K562 (cell line): ENCODE data around the gene SIT1. TPM values are rescaled to one million over a fixed set of nuclear protein-coding genes. Genes with fewer than 3 reads are reported as not detected.

ENCODE experiments used
- ATF7 ChIP-seq: fragments of 450-650 bp; IDR thresholded peaks from 2 replicates; pipeline ENCODE4 v1.7.1; 2014; ENCODE audit warnings: mild to moderate bottlenecking, moderate library complexity
- CTBP1 ChIP-seq: fragments of 450-650 bp; IDR thresholded peaks from 2 replicates; pipeline ENCODE4 v1.6.1; 2016; ENCODE audit warnings: borderline replicate concordance
- CXXC5 ChIP-seq: fragments of 250-450 bp; sonication (Bioruptor Pico); IDR thresholded peaks from 2 replicates; pipeline ENCODE4 v1.8.0; 2022; ENCODE audit warnings: inconsistent platforms, mild to moderate bottlenecking, moderate library complexity
- E2F3 ChIP-seq: fragments of 250-450 bp; sonication (Bioruptor Pico); IDR thresholded peaks from 2 replicates; pipeline ENCODE4 v1.4.0; 2020; ENCODE audit warnings: mild to moderate bottlenecking
- FOXM1 ChIP-seq, 2 experiments: fragments of 450-650 bp in 1 of 2; sonication (generic) in 1 of 2; formaldehyde crosslinking in 1 of 2; IDR thresholded peaks; 2 replicates each; pipeline versions ENCODE4 v1.6.1 to v1.9.0; 2017 to 2022; ENCODE audit warnings: low read depth in 2 of 2, mild to moderate bottlenecking in 2 of 2, missing genetic modification reagents in 1 of 2, moderate library complexity in 1 of 2
- HDAC1 ChIP-seq, 2 experiments: fragments of 450-650 bp; IDR thresholded peaks; 2 replicates each; pipeline ENCODE4 v1.6.1; 2016 to 2017; ENCODE audit warnings: inconsistent platforms in 1 of 2, mild to moderate bottlenecking in 1 of 2, moderate library complexity in 1 of 2
- HMG20A ChIP-seq: fragments of 450-650 bp; formaldehyde crosslinking; conservative IDR thresholded peaks from 2 replicates; pipeline ENCODE4 v1.4.0; 2020; ENCODE audit warnings: mild to moderate bottlenecking, mixed read lengths
- HNRNPL ChIP-seq: fragments of 200-400 bp; formaldehyde crosslinking; IDR thresholded peaks from 2 replicates; pipeline ENCODE4 v1.6.1; 2017; ENCODE audit warnings: low read depth, mild to moderate bottlenecking, low read length
- KHSRP ChIP-seq: fragments of 450-650 bp; IDR thresholded peaks from 2 replicates; pipeline ENCODE4 v1.6.1; 2017
- KLF13 ChIP-seq: fragments of 450-650 bp; IDR thresholded peaks from 2 replicates; pipeline ENCODE4 v1.6.1; 2016; ENCODE audit warnings: missing genetic modification characterization, low read depth, mild to moderate bottlenecking, missing compliant biosample characterization, moderate library complexity, borderline replicate concordance
- MTA2 ChIP-seq: fragments of 450-650 bp; IDR thresholded peaks from 2 replicates; pipeline ENCODE4 v1.6.1; 2016; ENCODE audit warnings: low read depth
- MYNN ChIP-seq, 2 experiments: sonication (generic); formaldehyde crosslinking in 1 of 2; IDR thresholded peaks; 2 replicates each; pipeline versions ENCODE4 v1.5.0 to v1.6.1; 2016 to 2020; ENCODE audit warnings: antibody characterized with exemption in 1 of 2, missing genetic modification reagents in 1 of 2
- PHF8 ChIP-seq: fragments of 200-600 bp; sonication (generic); IDR thresholded peaks from 2 replicates; pipeline ENCODE4 v1.6.1; 2012; ENCODE audit warnings: mixed run types, mild to moderate bottlenecking, inconsistent platforms, low read length, moderate library complexity, borderline replicate concordance
- PHTF2 ChIP-seq: fragments of 250-450 bp; sonication (Bioruptor Pico); IDR thresholded peaks from 2 replicates; pipeline ENCODE4 v1.5.0; 2021; ENCODE audit warnings: mild to moderate bottlenecking
- RB1 ChIP-seq: fragments of 450-650 bp; IDR thresholded peaks from 2 replicates; pipeline ENCODE4 v1.6.1; 2017; ENCODE audit warnings: low read depth, mild to moderate bottlenecking
- SAP30 ChIP-seq: fragments of 200-600 bp; sonication (generic); IDR thresholded peaks from 2 replicates; pipeline ENCODE4 v1.6.1; 2012; ENCODE audit warnings: borderline replicate concordance, low read depth, mild to moderate bottlenecking, moderate library complexity, low read length, control low read depth, inconsistent platforms; ENCODE audit not compliant: insufficient read depth, poor library complexity, severe bottlenecking
- SIX5 ChIP-seq, 2 experiments: IDR thresholded peaks; 2 replicates each; pipeline ENCODE4 v1.6.1; 2011; ENCODE audit warnings: low read length in 2 of 2, borderline replicate concordance in 1 of 2, low read depth in 1 of 2, mild to moderate bottlenecking in 1 of 2, moderate library complexity in 1 of 2; ENCODE audit not compliant: insufficient read depth in 1 of 2
- ZNF143 ChIP-seq: sonication (generic); formaldehyde crosslinking; IDR thresholded peaks from 2 replicates; pipeline ENCODE4 v1.9.0; 2022; ENCODE audit warnings: mild to moderate bottlenecking, missing genetic modification reagents
- ZNF311 ChIP-seq: fragments of 250-450 bp; sonication (Bioruptor Pico); IDR thresholded peaks from 2 replicates; pipeline ENCODE4 v1.4.0; 2020; ENCODE audit warnings: mild to moderate bottlenecking, moderate library complexity
- polyA plus RNA-seq, 8 experiments: library from polyadenylated mRNA; depleted of rRNA in 4 of 8; stranded (reverse) in 5 of 8; unstranded in 3 of 8; fragments of >200 nt; fragmentation: Nextera tagmentation in 2 of 8; fragmentation: Illumina TruSeq in 1 of 8; extraction: Ambion mirVana in 2 of 8; extraction: Trizol in 1 of 8; gene quantifications; 2 replicates each; pipeline versions ENCODE4 v1.2.1 to v1.2.3, GENCODE V29; 2011 to 2014; ENCODE audit warnings: inconsistent platforms in 1 of 8, missing spikeins in 1 of 8
- total RNA-seq, 7 experiments: library from RNA; depleted of rRNA in 6 of 7; stranded (reverse); fragments of >200 nt in 6 of 7; fragmentation: Illumina TruSeq in 2 of 7; extraction: Trizol in 2 of 7; gene quantifications; 2 replicates each; pipeline versions ENCODE4 v1.2.1 to v1.2.3, GENCODE V29; 2011 to 2021; ENCODE audit warnings: low replicate concordance in 1 of 7
- TF ChIP-seq, protein P1 (sequence below): fragments of 250-450 bp; sonication (Bioruptor Pico); IDR thresholded peaks from 2 replicates; pipeline ENCODE4 v1.8.0; 2022; ENCODE audit warnings: inconsistent platforms
- TF ChIP-seq, protein P2 (sequence below): fragments of 200-800 bp; sonication (Bioruptor generic); IDR thresholded peaks from 2 replicates; pipeline ENCODE4 v1.6.1; 2017; ENCODE audit warnings: missing genetic modification characterization, missing compliant biosample characterization

SIT1 gene
- total and polyA plus RNA-seq, 9 of the 15 experiments (the other 6 are each of a cell fraction or from before 2014, with no cell fraction given): not detected

DNA sequence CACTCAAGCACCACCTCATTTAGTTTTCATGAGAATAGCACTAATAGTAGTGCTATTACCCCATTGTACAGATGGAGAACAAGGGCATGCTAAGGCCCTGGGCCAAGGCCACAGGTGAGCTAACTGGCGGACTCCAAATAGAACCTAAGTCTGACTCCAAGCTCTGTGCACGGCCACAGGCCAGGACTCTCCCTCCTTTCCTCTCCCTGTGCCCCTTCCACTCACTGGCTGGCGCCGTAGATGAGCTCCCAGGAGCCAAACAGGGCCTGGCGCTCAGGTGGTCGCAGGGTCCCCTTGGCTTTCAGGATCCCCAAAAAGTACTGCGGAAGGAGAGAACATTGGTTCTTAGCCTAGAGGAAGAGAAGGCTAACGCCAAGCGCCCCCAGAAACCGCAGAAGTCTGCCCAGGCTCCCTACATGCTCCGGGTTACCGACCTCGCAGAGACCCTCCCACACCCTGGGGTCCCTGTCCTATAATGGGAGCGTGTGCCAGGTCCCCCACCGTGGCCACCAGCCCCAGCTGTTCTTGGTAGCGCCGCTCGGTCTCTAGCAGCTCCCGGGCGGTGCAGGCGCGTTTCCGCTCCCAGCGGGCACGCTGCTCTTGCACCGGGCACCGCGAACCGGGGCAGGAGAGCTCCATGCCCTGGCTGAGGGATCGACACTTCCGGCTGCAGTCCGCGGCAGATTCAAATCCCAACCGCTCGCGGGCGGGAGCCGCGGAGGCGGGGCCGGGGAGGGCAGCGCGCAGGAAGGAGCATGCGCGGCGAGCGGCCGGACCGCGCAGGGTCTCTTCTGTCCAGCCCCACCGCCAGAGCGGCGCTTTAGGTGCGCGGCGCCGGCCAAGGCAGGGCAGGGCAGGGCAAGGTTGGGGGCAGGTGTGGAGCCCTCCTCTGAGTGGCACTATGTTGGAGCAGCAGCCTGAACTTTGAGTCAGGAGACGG lies 14.1 kb upstream of the SIT1 start, which contains the start of gene ARHGEF39 (continued):
- TF ChIP-seq ZNF311 (CRISPR knock-in tag) (no peak), MYNN (IDR thresholded peaks at IDR 0.05) (peak; percentile 47; the same call in 1 of the 2 replicates), MYNN (CRISPR knock-in tag; IDR thresholded peaks at IDR 0.05) (no peak), SAP30 (peak; percentile 68), ZNF143 (no peak), CXXC5 (peak; percentile 83), FOXM1 (IDR thresholded peaks at IDR 0.05; ENCODE audit: low read depth) (peak; percentile 71), FOXM1 (CRISPR knock-in tag; IDR thresholded peaks at IDR 0.05; ENCODE audit: low read depth) (0 out of 2 replicates have a peak, but pooled peaks have one; percentile 40), MTA2 (no peak), RB1 (peak; percentile 74; the same call in 1 of the 2 replicates), CTBP1 (peak; percentile 51; the same call in 1 of the 2 replicates), PHTF2 (CRISPR knock-in tag) (no peak), ATF7 (peak; percentile 49; the same call in 1 of the 2 replicates), SIX5 (IDR thresholded peaks at IDR 0.05; ENCODE audit: borderline replicate concordance in 1 of 2, insufficient read depth in 1 of 2, low read depth in 1 of 2, low read length in 2 of 2) (no peak), E2F3 (CRISPR knock-in tag) (0 out of 2 replicates have a peak, but pooled peaks have one; percentile 49), KLF13 (peak; percentile 31; the same call in 1 of the 2 replicates), KHSRP (no peak), HNRNPL (peak; percentile 76), HMG20A (no peak), HDAC1 (IDR thresholded peaks at IDR 0.05) (peak in 1 of 2 experiments; percentile 72; a peak in 1 of 4 replicates), PHF8 (peak; percentile 69; the same call in 1 of the 2 replicates)
- TF ChIP-seq, protein P1, sequence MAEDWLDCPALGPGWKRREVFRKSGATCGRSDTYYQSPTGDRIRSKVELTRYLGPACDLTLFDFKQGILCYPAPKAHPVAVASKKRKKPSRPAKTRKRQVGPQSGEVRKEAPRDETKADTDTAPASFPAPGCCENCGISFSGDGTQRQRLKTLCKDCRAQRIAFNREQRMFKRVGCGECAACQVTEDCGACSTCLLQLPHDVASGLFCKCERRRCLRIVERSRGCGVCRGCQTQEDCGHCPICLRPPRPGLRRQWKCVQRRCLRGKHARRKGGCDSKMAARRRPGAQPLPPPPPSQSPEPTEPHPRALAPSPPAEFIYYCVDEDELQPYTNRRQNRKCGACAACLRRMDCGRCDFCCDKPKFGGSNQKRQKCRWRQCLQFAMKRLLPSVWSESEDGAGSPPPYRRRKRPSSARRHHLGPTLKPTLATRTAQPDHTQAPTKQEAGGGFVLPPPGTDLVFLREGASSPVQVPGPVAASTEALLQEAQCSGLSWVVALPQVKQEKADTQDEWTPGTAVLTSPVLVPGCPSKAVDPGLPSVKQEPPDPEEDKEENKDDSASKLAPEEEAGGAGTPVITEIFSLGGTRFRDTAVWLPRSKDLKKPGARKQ: no peak
- TF ChIP-seq, protein P2, sequence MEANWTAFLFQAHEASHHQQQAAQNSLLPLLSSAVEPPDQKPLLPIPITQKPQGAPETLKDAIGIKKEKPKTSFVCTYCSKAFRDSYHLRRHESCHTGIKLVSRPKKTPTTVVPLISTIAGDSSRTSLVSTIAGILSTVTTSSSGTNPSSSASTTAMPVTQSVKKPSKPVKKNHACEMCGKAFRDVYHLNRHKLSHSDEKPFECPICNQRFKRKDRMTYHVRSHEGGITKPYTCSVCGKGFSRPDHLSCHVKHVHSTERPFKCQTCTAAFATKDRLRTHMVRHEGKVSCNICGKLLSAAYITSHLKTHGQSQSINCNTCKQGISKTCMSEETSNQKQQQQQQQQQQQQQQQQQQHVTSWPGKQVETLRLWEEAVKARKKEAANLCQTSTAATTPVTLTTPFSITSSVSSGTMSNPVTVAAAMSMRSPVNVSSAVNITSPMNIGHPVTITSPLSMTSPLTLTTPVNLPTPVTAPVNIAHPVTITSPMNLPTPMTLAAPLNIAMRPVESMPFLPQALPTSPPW (CRISPR knock-in tag): peak; percentile 91
